Measurements from ENCODE around the gene ADAM19.

The ADAM19 gene

GRCh38 chr5:157562111-157562581, 13.4 kb downstream of the ADAM19 start:
- no peak for DNase-seq (ENCODE audit: low read depth)

GRCh38 chr5:157561110-157561509, 14.5 kb downstream of the ADAM19 start:
- no peak for DNase-seq (ENCODE audit: low read depth)

GRCh38 chr5:157559301-157559700, 16.3 kb downstream of the ADAM19 start:
- peak; percentile 76 for DNase-seq (ENCODE audit: low read depth)

- DNase-seq (ENCODE audit: low read depth) = no peak
Observed at GRCh38 chr5:157558681-157559080, 16.9 kb downstream of the ADAM19 start.

DNA sequence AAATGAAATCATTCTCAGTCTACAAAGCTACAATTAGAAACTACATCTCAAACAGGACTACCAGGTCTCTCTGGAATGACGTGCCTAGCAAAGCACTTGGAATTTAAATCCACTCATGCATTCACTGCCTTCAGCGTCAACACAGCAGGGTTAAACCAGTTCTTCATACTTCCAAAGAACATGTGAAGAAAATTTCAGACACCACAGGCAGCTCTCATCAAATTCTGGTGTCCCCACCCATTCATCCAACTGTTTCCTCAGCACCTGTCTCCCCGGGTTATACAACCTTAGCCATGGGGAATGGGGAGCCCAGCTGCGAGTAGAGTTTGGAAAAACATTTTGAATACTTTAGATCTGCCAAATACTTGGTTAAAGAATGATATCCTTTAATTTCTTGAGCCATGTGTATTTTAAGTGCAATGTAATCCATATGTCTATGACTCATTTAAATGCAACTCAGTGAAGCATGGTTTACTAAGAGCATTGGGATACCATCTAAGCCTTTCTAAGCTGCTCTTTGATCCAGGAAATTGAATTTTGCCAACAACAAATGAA, 17.5 kb downstream of the ADAM19 start:
- peak; percentile 92 for DNase-seq (ENCODE audit: low read depth)

DNA sequence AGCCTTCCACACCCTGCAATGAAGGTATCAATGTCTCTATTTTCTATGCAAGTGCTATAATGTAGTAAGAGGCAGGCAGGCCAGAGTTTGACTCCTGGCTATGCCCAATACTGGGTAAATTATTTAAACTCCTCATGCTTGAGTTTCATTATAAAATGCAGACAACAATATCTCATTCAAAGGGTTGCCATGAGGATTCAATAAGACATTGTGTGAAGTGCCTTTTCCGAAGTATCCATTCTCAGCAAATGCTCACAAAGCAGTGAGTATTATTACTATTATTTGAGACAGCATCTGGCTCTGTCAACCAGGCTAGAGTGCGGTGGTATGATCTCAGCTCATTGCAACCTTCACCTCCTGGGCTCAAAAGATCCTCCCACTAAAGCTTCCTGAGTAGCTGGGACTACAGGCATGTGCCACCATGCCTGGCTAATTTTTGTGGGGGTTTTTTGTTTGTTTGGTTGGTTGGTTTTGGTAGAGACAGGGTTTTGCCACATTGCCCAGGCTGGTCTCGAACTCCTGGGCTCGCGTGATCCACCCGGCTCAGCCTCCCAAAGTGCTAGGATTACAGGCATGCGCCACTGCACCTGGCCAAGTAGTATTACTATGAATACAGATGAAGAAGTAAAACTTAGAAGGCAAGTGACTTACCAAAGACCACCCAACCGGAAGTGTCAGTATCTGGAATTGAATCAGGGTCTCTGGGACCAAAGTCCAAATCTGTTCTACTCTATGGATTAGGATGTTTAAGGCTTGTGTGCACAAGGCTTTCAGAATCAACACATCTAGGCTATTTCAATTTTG, 18.8 kb downstream of the ADAM19 start:
- no peak for DNase-seq (ENCODE audit: low read depth)

DNA sequence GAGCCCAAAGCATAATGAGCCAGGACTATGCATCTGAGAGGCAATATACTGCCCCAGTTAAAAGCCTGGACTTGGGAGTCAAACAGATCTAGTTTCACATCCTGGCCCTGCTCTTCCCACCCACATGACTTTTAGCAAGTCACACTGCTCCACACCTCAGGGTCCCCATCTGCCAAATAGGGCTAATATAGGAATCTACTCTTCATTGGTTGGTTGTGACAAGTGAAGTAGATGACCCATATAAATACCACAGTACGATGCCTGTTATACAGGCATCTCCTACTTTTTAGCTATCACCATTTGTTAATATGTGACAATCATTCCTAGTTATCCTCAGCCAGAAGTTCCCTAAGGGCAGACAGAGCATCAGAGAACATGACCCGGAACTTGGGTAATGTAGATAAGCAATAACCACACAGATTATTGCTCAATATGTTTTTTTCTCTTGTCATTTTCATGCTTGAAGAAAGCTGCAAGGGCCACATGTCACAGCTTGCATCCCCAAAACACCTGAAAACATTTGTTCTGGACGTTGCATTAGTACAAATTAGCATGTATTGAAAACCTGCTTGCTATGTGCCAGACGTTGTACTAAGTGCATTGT, 20.4 kb downstream of the ADAM19 start:
- no peak for DNase-seq (ENCODE audit: low read depth)

GRCh38 chr5:157554179-157555036, 21.2 kb downstream of the ADAM19 start:
- peak; percentile 27 for DNase-seq (ENCODE audit: low read depth)

GRCh38 chr5:157552650-157553049, 22.9 kb downstream of the ADAM19 start:
- no peak for DNase-seq (ENCODE audit: low read depth)

- DNase-seq (ENCODE audit: low read depth) = no peak
Observed at GRCh38 chr5:157550663-157551062, 24.9 kb downstream of the ADAM19 start.

DNA sequence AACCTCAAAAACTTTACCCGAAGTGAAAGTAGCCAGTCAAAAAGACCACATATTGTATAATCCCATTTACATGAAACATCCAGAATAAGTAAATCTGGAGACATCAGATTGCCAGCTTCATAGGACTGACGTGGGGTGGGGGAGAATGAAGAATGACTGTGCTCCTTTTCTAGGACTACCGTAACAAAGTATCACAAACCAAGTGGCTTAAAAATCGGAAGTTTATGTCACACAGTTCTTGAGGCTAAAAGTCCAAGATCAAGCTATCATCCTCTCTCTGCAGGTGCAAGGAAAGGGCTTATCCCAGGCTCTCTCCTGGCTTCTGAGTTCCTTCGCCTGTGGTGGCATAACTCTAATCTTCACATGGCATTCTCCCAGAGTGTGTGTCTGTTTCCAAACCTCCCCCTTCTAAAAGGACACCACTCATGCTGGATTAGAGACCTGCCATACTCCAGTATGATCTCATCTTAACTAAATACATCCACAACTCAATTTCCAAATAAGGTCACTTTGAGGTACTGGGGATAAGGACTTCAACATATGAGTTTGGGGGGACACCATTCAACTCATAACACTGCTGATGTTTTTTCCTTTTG, 25.5 kb downstream of the ADAM19 start:
- peak; percentile 54 for DNase-seq (ENCODE audit: low read depth)

DNA sequence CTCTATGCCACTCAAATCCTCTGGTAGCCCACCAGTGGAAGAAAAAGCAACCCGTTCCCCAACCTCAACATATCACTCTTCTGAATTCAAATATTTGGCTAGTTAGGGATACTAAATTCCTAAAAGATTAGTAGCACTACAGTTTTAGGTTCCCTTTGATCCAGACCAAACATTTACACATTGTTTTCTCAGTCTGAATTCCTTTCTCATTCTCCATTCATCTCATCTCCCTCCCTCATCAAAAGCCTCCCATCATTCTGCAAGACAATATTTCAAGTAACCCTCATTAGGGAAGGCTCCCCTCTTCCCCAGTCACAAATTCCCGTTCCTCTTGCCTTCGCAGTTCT, 26.3 kb downstream of the ADAM19 start:
- peak; percentile 53 for DNase-seq (ENCODE audit: low read depth)

DNA sequence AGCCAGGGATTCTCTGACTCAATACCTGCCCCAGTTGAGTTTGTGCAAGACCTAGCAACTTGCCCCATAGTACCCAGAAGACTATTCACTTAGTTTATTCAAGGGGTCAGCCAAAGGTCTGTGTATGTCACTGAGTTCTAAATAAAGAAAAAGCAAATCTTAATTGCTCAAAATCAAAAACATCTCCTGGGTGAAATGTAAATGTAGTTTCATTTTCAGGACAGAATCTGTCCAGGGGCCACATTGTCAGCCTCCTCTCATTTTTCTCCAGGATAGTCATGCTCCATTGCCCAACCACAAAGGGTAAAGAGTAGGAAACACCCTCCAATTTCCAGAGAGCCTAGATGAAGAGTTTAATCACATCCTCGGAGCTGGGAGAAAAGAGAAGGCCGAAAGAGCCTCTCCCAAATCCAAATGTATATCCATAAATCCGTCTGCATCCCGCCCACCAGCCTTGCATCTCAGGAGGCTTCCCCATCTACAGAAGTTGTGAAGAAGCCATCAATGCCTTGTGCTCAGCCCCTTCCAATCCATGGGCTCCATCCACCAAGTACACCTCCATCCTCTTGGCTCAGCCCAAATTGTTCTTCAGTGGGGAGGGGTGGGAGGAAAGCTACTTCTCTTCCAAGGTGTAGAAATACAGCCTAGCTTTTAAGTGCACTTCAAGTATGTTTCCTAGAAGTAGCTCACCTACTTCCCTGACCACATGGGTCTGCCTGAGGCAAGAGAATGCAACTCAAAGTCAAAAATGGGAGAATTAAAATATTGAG, 26.9 kb downstream of the ADAM19 start:
- DNase-seq (ENCODE audit: low read depth) = peak; percentile 94

GRCh38 chr5:157547941-157548512, 27.5 kb downstream of the ADAM19 start:
- DNase-seq (ENCODE audit: low read depth) = no peak

- DNase-seq (ENCODE audit: low read depth) = peak; percentile 34
Observed at GRCh38 chr5:157546456-157547100, 29.0 kb downstream of the ADAM19 start.

GRCh38 chr5:157545610-157546310, 29.8 kb downstream of the ADAM19 start:
- DNase-seq (ENCODE audit: low read depth) = no peak

GRCh38 chr5:157544623-157544989, 31.0 kb downstream of the ADAM19 start:
- DNase-seq (ENCODE audit: low read depth) = no peak

- DNase-seq (ENCODE audit: low read depth) = peak; percentile 72
Observed at GRCh38 chr5:157543825-157544622, 31.6 kb downstream of the ADAM19 start.
